HG03159 (cell line): ENCODE results near the gene ATXN1.
"Not testable (repeated sequence)": the region's sequence is repeated elsewhere in the genome, so short reads cannot be mapped to it uniquely, and the experiment has no call there.

Experiments
- ATAC-seq: cut with Tn5 transposase; IDR thresholded peaks from one replicate; pipeline ENCODE4 v1.9.1; 2021; ENCODE audit warnings: mild to moderate bottlenecking, moderate library complexity; ENCODE audit not compliant: unreplicated experiment

Gene ATXN1

GRCh38 chr6:16760516-16761470 is at the start of gene ATXN1:
Gene ATXN1 (minus strand): TSS chr6:16761460.
- ATAC-seq: peak; percentile 4

- ATAC-seq: no peak
Observed at GRCh38 chr6:16810411-16810810, 49.2 kb upstream of the ATXN1 start.

- ATAC-seq: no peak
Observed at GRCh38 chr6:16809753-16810358, 48.6 kb upstream of the ATXN1 start.

GRCh38 chr6:16807956-16808355 is 46.7 kb upstream of the ATXN1 start:
- ATAC-seq: no peak

GRCh38 chr6:16806363-16806762 is 45.1 kb upstream of the ATXN1 start:
- ATAC-seq: no peak

- ATAC-seq: no peak
Observed at GRCh38 chr6:16805243-16805950, 44.1 kb upstream of the ATXN1 start.

GRCh38 chr6:16804546-16805242 is 43.4 kb upstream of the ATXN1 start:
- ATAC-seq: no peak

GRCh38 chr6:16803294-16804200 is 42.3 kb upstream of the ATXN1 start:
- ATAC-seq: no peak

GRCh38 chr6:16802071-16802470 is 40.8 kb upstream of the ATXN1 start:
- ATAC-seq: no peak

GRCh38 chr6:16800942-16801341 is 39.7 kb upstream of the ATXN1 start:
- ATAC-seq: no peak

GRCh38 chr6:16800341-16800740 is 39.1 kb upstream of the ATXN1 start:
- ATAC-seq: no peak

- ATAC-seq: no peak
Observed at GRCh38 chr6:16799279-16800193, 38.3 kb upstream of the ATXN1 start.

GRCh38 chr6:16793828-16794412 is 32.7 kb upstream of the ATXN1 start:
- ATAC-seq: no peak

GRCh38 chr6:16789329-16790038 is 28.2 kb upstream of the ATXN1 start:
- no peak for ATAC-seq

- no peak for ATAC-seq
Observed at GRCh38 chr6:16787128-16787682, 25.9 kb upstream of the ATXN1 start.

- ATAC-seq: no peak
Observed at GRCh38 chr6:16785496-16785895, 24.2 kb upstream of the ATXN1 start.

- not testable (repeated sequence) for ATAC-seq
Observed at GRCh38 chr6:16784957-16785356, 23.7 kb upstream of the ATXN1 start.
